BE2C (cell line): ENCODE measurements around the gene FSTL4.
A peak's percentile ranks its signal among the peaks of the same experiment; 100 is the strongest.

Experiments
- DNase-seq: peaks from one replicate; pipeline ENCODE4 v3.0.0-alpha.2; 2020
- H3K27me3 ChIP-seq: fragments of 250-450 bp; sonication (Bioruptor Pico); 2 replicates; pipeline ENCODE4 v1.5.1; 2020; ENCODE audit warnings: mild to moderate bottlenecking
- H3K36me3 ChIP-seq: fragments of 250-450 bp; sonication (Bioruptor Pico); 2 replicates; pipeline ENCODE4 v1.5.1; 2020; ENCODE audit warnings: mild to moderate bottlenecking
- H3K4me1 ChIP-seq: fragments of 250-450 bp; sonication (Bioruptor Pico); 2 replicates; pipeline ENCODE4 v1.5.1; 2020
- H3K4me3 ChIP-seq: 2 replicates; pipeline ENCODE4 v1.5.1; 2011; ENCODE audit warnings: low read depth, low read length
- H3K9me3 ChIP-seq: fragments of 250-450 bp; sonication (Bioruptor Pico); 2 replicates; pipeline ENCODE4 v1.5.1; 2020
- CTCF ChIP-seq: IDR thresholded peaks from 2 replicates; pipeline ENCODE4 v1.5.1; 2012; ENCODE audit warnings: mild to moderate bottlenecking, low read depth, low read length

Gene FSTL4

DNA sequence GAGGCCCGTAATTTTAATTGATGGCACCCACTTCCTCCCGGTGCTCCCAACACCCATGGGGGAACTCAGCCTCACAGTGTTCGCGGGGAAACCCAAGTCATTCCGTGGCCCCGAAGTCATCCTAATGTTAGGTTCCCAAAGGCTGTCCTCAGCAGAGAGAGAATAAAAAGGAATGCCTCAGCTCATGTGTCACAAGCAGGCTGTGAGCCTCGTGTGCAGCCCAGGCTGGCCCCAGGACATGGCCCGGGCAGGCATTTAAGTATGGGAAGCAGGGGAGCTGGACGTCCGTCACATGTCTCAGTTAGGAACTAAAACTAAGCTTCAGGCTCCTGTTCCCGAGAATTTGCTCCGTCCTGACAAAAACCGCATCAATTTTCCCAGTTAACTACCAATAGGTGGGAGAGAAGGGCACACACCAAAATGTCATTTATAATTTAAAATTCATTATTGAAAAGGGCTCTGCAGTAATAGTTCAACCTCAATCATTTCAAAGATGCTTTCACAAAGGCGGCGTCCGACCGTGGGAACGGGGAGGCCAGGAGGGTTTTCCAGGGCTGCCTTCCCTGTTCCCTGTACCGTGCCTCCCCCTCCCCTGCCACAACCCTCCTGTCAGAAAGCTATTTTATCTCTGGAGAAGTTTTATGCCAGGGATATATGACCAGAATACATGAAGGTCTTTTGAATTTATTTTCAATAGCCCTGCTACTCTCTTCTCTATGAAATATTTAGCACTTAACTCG is 137.3 kb downstream of the FSTL4 start:
- no peak for TF ChIP-seq CTCF
- Histone ChIP-seq H3K4me3 (no peak overlapping the region), H3K9me3 (no peaks in the 10 kb centered on the region), H3K36me3 (no peaks in the 10 kb centered on the region), H3K4me1 (no peaks in the 10 kb centered on the region), H3K27me3 (no peaks in the 10 kb centered on the region)
- DNase-seq = no peak

DNA sequence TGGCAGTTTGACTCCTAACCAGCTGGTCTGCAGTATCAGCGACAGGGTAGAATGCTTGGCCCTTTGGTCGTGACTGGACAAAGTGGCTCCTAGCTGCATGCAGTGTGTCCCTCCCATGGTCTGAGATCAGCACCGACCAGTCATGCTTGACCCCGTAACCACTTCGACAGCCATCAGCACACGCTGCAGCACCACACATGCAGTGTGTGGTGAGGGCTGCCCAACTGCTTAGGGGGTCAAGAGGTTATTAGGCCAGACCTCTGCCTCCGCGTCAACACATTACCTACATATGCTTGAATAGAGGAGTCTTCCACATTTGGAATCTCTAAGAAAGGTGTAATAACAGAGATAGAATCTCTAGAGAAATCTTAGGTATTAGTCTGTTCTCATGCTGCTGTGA is 139.1 kb downstream of the FSTL4 start:
- Histone ChIP-seq H3K4me3 (no peak overlapping the region), H3K9me3 (no peaks in the 10 kb centered on the region), H3K36me3 (no peaks in the 10 kb centered on the region), H3K27me3 (no peaks in the 10 kb centered on the region), H3K4me1 (no peaks in the 10 kb centered on the region)
- DNase-seq = no peak
- TF ChIP-seq CTCF = no peak

DNA sequence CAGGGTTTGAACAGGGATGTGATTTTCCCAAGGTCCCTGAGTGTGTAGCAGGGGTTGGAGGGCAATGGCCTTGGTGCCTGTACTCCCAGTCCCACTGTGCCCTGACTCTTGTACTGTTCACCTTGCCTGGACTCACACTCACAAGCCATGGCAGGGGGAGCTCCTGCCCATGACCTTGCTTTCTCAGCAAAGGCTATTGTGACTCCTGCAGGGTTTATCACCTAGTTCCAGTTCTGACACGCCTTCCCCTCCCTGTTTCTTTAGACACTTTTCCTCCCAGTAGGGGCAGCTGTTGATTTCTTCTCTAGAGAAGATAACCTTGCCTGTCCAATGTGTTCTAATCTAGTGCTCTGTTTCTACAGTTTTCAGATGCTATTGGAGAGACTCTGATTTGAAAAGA is 139.5 kb downstream of the FSTL4 start:
- Histone ChIP-seq H3K4me3 (no peak overlapping the region), H3K36me3 (no peaks in the 10 kb centered on the region), H3K4me1 (no peaks in the 10 kb centered on the region), H3K27me3 (no peaks in the 10 kb centered on the region), H3K9me3 (no peaks in the 10 kb centered on the region)
- no peak for DNase-seq
- no peak for TF ChIP-seq CTCF

- H3K36me3 ChIP-seq = no peaks in the 10 kb centered on the region
- TF ChIP-seq CTCF = peak; percentile 2; the same call in 1 of the 2 replicates
- DNase-seq = no peak
- no peaks in the 10 kb centered on the region for H3K27me3 ChIP-seq
- H3K9me3 ChIP-seq = no peaks in the 10 kb centered on the region
- H3K4me1 ChIP-seq = no peaks in the 10 kb centered on the region
- no peak overlapping the region for H3K4me3 ChIP-seq
Observed at GRCh38 chr5:133471699-133472098, 140.6 kb downstream of the FSTL4 start.

GRCh38 chr5:133470841-133471240 is 141.5 kb downstream of the FSTL4 start:
- no peak for DNase-seq

More at GRCh38 chr5:133470841-133471240, 141.5 kb downstream of the FSTL4 start:
- Histone ChIP-seq H3K9me3 (no peaks in the 10 kb centered on the region), H3K36me3 (no peaks in the 10 kb centered on the region), H3K4me3 (no peak overlapping the region), H3K4me1 (no peaks in the 10 kb centered on the region), H3K27me3 (no peaks in the 10 kb centered on the region)
- TF ChIP-seq CTCF = no peak
